GM18526 (cell line): Measurements from ENCODE around the gene OR4D2.

Experiments
- POLR2A ChIP-seq: IDR thresholded peaks from 3 replicates; pipeline ENCODE4 v1.6.1; 2011; ENCODE audit not compliant: insufficient read length; ENCODE audit errors: extremely low read depth

Gene OR4D2

DNA sequence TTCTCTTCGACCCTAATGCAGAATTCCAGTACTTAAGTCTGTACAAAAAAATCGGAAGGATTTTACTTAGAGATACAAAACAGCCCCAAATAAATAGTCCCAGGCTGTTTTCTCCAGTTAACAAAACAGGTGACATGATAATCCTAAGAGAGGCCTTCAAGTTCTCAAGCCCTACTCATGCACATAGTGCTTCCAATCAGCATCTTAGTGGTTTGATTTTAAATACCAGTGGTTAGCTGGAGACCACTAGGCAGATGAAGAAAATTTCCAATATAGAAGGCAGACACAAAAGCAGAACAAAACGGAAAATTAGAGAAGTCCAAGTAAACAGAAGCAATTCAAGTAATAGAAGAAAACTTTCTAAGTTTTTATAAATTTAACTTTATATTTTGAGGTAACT lies 5.2 kb upstream of the OR4D2 start:
- no peak for TF ChIP-seq POLR2A

DNA sequence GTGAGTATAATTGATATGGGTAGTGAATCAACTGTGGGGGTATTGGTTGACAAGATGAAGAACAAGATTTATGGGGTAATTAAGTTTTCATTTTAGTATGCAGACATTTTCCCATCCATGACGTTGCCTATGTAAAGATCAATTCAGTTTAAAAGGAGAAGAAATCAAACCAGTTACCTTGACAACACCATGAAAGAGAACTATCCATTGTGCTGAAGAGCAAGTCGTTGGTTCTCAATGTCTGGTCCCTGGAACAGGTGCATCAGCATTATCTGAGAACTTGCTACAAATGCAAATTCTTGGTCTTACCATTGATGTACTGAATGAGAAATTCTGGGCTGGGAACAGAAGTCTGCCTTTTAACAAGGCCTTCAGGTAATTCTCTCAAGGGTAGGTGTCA lies 801 bp upstream of the OR4D2 start:
- TF ChIP-seq POLR2A, result no peak

DNA sequence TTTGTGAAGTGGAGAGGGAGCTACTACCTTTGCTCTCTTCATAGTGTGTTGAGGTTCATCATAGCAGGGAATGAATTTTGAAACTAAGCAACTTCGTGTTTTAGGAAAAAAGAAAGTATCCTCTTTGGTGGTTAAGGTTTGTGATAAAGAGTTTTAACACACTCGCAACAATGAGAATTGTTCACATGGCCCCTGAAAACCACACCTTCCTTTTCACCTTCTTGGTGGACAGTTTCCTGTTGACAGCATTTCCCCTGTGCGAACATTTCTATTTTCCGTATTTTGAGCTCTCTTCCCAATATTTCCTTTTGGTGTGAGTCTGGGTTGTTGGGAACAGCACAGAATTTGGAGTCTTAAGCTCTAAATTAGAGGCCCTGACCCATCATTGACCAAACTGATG lies 3.8 kb downstream of the OR4D2 start:
- no peak for TF ChIP-seq POLR2A

DNA sequence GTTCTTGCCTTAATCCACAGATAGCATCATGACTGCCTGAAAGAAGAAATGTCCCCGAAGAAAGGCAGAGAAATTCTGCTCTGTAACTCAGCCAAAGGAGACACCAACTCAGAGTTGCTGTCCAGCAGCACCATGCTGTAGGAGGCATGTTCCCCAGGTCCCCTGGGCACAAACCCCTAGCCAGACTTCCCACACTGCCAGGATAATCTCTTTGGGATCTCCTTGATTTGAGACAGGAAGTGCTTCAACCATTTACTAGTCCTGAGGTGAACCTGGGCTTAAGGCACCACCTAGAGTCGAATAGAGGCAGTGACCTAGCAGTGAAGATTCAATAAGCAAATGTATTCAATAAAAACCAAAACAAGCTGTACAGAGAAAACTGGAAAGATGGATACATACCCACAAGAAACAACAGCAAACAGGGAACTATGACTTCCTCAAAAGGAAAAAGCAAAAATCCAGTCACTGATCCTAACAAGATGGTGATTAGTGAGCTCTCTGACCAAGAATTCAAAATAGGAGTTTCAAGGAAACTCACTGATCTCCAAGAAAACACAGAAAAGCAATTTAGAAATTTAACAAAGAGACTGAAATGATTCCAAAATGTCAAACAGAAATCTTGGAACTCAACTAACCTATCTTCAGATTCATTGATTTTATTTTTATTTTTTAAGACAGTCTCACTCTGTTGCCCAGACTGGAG lies 5.7 kb downstream of the OR4D2 start:
- no peak for TF ChIP-seq POLR2A

DNA sequence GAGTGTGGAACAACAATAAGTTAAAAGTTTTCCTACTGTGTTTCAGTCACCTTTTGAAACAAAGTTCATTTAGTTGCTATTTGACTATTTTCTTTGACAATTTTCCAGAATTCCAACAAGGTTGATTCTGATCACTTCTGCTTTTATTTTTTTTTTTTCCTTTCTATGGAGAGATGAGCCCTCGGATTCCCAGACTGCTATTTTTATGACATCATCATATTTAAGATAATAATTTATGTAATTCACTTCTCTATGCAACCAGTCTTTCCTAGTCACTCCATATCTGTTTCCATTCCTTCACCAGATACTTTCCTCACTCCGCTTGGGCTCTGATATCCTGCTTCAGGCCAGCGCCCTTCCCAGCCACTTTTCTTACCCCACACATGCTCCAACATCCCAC lies 8.1 kb downstream of the OR4D2 start:
- no peak for TF ChIP-seq POLR2A

DNA sequence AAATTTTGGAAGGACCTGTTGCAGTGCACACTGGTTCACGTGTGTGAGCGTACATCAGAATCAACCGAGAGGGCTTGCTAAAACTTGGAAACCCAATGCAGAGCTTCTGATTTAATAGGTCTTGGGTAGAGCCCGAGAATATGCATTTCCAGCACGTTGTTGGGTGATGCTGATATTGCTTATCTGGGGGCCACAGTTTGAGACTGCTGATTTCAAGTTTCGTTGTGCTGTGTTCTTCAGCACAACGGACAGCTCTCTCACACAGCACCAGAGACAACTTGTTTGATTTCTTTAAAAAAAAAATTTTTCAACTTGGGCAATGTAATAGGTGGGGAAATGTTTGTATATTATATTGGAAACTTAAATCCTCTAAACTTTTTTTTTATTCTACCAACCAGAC lies 9.4 kb downstream of the OR4D2 start:
- no peak for TF ChIP-seq POLR2A

DNA sequence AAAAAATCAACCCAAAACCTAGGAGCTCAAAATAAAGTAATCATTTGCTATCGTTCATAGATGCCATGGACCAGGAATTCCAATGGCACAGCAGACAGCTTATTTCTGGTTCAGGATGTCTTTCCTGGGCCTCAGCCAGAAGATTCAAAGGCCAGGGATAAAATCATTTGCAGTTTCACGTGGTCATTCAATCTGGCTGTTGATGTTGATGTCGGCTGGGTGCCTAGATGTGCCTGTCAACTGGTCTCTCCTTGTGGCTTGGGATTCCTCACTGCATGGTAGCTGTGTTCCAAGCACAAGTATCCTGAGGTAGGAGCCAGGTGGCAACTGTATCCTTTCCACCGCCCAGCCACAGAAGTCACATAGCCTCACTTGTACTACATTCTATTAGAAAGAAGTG lies 15.0 kb downstream of the OR4D2 start:
- TF ChIP-seq POLR2A, result no peak

GRCh38 chr17:58183514-58183913 lies 16.7 kb downstream of the OR4D2 start:
- TF ChIP-seq POLR2A, result no peak

DNA sequence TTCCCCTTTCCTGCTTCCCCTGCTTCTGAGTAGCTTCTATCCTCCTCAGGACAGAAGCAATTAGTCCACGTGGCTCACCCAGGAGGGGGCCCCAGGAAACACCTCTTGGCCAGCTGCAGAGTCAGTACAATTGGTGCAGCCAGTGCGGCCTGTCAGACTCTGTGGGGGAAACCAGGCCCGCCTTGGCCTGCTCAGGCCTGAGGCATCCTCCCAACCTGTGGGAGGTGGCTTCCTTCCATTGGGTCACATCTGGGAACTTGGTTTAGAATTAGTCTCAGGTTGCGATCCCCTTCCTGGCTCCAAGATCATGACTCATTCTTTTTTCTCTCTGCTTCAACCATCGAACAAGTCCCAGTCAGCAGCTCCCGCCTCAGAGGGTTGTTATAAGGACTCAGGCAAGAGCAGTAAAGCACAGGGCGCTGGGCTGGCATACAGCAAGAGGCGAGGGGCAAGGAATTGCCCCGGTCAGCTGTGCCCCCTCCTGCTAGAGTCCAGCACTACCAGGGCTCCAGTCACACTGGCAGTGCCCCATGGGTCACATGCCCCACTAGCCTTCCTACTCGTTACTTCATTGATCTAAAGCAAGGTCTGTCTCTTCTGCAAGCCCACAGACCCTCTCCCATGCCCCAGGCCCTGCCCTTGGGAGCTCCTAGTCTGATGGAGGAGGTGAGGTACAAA lies 17.7 kb downstream of the OR4D2 start:
- no peak for TF ChIP-seq POLR2A

- no peak for TF ChIP-seq POLR2A
Measured at GRCh38 chr17:58184986-58185761, 18.4 kb downstream of the OR4D2 start.

DNA sequence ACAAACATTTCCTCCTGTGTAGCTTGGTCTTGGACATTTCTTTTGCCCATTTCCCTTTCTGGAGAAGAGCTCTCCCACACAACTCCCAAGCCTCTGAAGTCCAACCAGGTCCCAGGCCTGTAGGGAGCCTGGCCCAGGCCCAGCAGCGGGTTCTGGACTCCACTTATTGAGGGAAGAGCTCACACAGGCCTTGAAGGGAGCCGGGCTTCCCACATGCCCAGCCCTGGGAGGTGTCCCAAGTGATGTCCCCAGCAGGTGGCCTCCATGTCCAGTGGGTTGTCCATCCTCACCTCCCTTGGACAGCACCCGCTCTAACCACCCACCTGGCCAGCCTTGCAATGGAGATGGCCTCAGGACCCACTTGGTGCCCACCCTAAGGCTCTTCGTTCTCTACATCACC lies 19.8 kb downstream of the OR4D2 start:
- no peak for TF ChIP-seq POLR2A

- no peak for TF ChIP-seq POLR2A
Measured at GRCh38 chr17:58187063-58187462, 20.3 kb downstream of the OR4D2 start.

DNA sequence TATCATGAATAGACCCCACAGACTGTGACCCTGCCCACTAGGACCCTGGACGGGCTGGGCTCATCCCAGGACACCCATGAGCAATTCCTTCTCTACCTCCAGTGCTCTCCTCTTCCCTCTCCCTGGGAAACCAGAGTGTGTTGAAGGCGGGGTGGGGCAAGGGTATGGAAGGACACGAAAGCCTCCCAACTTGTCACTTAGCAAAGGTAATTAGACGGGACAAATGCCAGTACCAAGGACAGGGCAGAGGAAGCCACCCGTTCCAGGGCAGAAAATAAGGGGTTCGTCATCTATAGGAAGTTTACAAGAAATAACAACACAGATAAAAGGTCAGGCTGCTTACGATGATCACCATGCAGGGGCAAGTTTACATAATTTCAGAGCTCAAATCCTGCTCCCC lies 20.9 kb downstream of the OR4D2 start:
- no peak for TF ChIP-seq POLR2A

- TF ChIP-seq POLR2A, result no peak
Measured at GRCh38 chr17:58189436-58190146, 22.8 kb downstream of the OR4D2 start.

DNA sequence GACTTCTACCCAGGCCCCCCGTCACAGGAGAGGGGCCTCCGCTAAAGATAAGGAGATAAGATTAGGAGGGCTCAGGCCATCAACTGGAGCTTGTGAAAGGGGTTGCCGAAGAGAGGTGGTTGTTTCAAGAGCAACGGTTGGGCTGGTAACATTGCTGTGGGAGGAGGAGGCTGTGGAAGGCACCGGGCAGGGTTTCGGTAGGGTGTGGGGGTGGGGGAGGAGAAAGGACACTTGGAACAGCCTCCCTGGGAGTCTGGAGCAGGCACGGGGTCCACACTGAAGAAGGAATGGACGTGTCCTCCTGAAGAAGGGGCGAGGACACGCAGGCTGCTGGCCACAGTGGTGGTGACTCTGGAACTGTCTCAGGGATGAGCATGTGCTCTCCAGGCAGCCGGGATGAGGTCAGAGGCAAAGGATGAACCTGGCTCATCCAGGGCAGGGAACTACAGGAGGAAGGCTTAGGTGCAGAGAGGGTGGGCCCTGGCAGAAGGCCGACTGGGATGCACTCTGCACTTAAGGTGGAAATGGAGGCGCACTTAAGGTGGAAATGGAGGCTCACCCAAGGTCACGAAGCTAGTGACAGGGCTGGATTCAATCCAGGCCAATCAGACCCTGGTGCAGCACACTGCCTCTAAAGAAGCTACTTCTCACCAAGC lies 24.6 kb downstream of the OR4D2 start:
- no peak for TF ChIP-seq POLR2A
